ENCODE measurements around the gene SEC23B.

SEC23B gene

GRCh38 chr20:18533491-18533890 lies 25.8 kb downstream of the SEC23B start:
- DNase-seq (ENCODE audit: extremely low spot score) = no peak
- ChIA-PET POLR2A (no interaction called here), CTCF (interaction anchor here (1.3 to 1.8 kb wide), 2 partner anchors 10 to 13 kb away, joined by 3 to 7 read pairs; no protein-coding TSS in a partner anchor)
- TF ChIP-seq, protein P1, sequence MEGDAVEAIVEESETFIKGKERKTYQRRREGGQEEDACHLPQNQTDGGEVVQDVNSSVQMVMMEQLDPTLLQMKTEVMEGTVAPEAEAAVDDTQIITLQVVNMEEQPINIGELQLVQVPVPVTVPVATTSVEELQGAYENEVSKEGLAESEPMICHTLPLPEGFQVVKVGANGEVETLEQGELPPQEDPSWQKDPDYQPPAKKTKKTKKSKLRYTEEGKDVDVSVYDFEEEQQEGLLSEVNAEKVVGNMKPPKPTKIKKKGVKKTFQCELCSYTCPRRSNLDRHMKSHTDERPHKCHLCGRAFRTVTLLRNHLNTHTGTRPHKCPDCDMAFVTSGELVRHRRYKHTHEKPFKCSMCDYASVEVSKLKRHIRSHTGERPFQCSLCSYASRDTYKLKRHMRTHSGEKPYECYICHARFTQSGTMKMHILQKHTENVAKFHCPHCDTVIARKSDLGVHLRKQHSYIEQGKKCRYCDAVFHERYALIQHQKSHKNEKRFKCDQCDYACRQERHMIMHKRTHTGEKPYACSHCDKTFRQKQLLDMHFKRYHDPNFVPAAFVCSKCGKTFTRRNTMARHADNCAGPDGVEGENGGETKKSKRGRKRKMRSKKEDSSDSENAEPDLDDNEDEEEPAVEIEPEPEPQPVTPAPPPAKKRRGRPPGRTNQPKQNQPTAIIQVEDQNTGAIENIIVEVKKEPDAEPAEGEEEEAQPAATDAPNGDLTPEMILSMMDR (IDR thresholded peaks at IDR 0.05; ENCODE audit: control extremely low read depth, extremely low read depth, low read depth, missing control alignments) = no peak

- TF ChIP-seq, protein P1 (IDR thresholded peaks at IDR 0.05; ENCODE audit: control extremely low read depth, extremely low read depth, low read depth, missing control alignments) = no peak
- CTCF ChIA-PET = interaction anchor here (1.1 to 1.3 kb wide), 2 partner anchors 10 to 11 kb away, joined by 3 read pairs; no protein-coding TSS in a partner anchor
- no peak for DNase-seq (ENCODE audit: extremely low spot score)
- POLR2A ChIA-PET = no interaction called here
These were observed 26.4 kb downstream of the SEC23B start for GRCh38 chr20:18533978-18534644.

GRCh38 chr20:18537651-18538050 lies 29.9 kb downstream of the SEC23B start:
- TF ChIP-seq, protein P1 (IDR thresholded peaks at IDR 0.05; ENCODE audit: control extremely low read depth, extremely low read depth, low read depth, missing control alignments) = no peak
- no peak for DNase-seq (ENCODE audit: extremely low spot score)
- POLR2A ChIA-PET = no interaction called here
- CTCF ChIA-PET = interaction anchor here (1.4 to 1.7 kb wide), 2 partner anchors 9 to 13 kb away, joined by 3 read pairs; no protein-coding TSS in a partner anchor

DNA sequence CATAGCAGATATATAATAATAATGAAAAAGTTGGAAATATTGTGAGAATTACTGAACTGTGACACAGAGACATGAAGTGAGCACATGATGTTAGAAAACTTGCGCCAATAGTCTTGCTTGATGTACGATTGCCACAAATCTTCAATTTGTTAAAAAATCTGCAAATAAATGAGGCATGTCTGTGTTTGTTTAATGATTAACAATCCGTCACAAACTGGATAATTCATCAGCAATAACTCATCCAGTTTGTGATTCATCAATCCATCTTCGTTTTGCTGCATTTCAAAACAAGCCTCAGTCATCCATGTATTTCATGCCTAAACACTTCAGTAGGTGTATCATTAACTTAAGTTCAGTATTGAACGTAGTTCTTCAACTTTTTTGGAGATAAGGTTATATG lies 34.0 kb downstream of the SEC23B start:
- TF ChIP-seq, protein P1 (IDR thresholded peaks at IDR 0.05; ENCODE audit: control extremely low read depth, extremely low read depth, low read depth, missing control alignments) = no peak
- no peak for DNase-seq (ENCODE audit: extremely low spot score)
- ChIA-PET POLR2A (no interaction called here), CTCF (interaction anchor here (1.0 to 1.3 kb wide), 2 partner anchors 10 to 45 kb away, joined by 3 read pairs; partner anchors contain the start of gene RBBP9)

DNA sequence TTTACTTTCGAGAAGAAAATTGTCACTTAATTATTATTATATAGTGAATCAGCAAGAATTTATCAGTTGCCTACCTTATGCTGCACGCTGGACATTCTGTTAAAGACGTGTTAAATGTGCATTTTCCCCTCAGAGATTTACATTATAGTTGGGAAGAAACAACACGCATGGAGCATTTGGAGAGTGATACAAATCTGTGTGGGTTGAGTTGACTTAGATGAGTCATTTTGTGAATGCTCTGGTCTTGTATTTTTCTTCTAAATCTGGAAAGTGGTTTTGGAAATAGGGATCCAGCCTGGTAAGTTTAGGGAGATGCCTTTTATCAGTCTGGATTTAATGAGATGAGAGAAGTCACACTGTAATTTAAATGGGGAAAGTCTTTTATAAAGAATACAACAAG lies 35.5 kb downstream of the SEC23B start:
- DNase-seq (ENCODE audit: extremely low spot score) = no peak
- ChIA-PET POLR2A (no interaction called here), CTCF (interaction anchor here (0.9 kb wide), 1 partner anchor 9 kb away, joined by 3 read pairs; no protein-coding TSS in a partner anchor)
- TF ChIP-seq, protein P1 (IDR thresholded peaks at IDR 0.05; ENCODE audit: control extremely low read depth, extremely low read depth, low read depth, missing control alignments) = no peak

DNA sequence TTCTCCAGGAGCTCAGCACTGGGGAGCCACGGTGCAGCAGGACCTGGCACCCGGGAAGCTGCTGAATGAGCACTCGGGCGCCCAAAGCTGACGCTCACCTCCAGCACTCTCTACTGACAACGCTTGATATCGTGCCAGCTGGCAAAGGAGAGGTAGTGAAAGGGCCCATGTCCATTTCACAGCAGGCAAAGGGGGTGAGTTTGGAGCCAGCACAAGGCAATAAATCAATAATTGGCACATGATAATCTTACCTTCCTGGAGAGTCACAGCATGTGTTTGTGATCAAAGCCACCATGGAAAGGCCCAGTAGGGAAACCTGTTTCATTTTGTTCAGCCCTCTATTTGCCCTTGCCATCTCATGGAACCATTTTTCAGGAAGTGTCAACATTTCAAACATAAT lies 36.2 kb downstream of the SEC23B start:
- TF ChIP-seq, protein P1 (IDR thresholded peaks at IDR 0.05; ENCODE audit: control extremely low read depth, extremely low read depth, low read depth, missing control alignments) = no peak
- ChIA-PET CTCF (interaction anchor here (0.6 to 0.9 kb wide), 2 partner anchors 10 to 28 kb away, joined by 3 read pairs; no protein-coding TSS in a partner anchor), POLR2A (interaction anchor here (0.7 kb wide), 1 partner anchor 21 kb away, joined by 6 read pairs; no protein-coding TSS in a partner anchor)
- no peak for DNase-seq (ENCODE audit: extremely low spot score)

Measured in GM10248 (cell line).